CD4-positive, alpha-beta T cell treated with Interleukin-1 beta for 1 hour (primary cell): ENCODE measurements around the gene EGFLAM.
A peak's percentile ranks its signal among the peaks of the same experiment; 100 is the strongest.

ENCODE experiments used
- DNase-seq, 2 donors: peaks; one replicate each; pipeline ENCODE4 v3.0.0-alpha.2; 2020 to 2022

EGFLAM gene

DNA sequence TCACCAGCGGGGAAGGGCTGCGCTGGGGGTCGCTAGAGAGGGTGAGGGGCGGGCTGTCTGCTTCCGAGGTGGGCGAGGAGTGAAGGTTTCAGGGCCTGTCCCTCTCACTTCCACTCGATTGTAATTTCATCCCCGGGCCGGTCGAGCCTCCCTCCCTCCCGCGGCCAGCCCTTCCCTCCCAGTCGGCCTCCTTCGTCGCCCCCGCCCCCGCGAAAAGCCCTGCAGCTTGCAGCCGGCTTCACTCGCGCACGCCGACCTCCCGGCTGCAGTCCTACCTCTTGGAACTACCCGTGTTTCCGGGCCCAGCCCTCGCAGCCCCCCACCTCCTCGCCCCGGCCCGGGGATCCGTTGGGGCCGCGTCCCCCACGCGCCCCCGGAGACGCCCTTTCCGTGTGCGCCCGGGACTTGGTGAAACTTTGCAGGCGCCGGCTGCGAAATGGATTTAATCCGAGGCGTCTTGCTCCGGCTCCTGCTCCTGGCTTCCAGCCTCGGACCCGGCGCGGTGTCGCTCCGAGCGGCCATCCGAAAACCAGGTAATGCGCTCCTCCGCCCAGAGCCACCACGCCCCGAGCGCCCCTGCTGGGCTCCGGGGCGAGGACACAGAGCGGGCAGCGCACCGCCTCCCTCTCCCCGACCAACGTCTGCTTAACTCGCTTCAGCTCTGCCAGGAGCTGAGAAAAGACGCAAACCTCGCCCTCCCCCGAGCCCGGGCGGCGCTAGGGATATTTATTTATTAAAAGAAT lies at the start of gene EGFLAM:
EGFLAM (plus strand) TSS at position 241 of the 743 bp plus-strand sequence; CDS start at position 437, 196 bp downstream.
- no peak for DNase-seq

DNA sequence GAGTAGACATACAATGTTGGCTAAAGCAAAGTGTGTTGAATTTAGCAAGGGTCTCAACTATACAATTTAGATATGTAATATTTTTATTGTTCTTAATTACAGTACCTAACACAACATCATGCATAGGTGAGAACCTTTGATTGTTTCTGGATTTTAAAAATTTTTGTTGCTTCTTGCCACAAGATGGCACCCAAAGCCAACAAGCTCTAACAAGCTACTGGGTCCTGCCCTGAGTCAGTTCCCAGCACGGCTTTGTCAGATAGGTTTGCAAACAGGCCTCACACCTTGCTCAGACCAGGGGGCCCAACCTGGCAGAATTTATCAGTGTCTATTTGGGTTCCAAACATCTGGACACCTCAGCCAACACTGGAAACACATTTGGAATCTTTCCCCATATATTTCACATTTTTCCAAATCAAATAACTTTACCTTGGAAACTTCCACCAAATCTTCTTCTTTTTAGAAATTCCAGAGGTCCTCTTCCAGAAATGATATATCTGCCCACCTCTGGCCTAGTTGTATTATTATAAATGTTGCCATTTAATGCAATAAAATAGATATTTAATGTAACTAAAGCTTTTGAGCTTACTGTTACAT lies 49.5 kb upstream of the EGFLAM start:
- no peak for DNase-seq

DNA sequence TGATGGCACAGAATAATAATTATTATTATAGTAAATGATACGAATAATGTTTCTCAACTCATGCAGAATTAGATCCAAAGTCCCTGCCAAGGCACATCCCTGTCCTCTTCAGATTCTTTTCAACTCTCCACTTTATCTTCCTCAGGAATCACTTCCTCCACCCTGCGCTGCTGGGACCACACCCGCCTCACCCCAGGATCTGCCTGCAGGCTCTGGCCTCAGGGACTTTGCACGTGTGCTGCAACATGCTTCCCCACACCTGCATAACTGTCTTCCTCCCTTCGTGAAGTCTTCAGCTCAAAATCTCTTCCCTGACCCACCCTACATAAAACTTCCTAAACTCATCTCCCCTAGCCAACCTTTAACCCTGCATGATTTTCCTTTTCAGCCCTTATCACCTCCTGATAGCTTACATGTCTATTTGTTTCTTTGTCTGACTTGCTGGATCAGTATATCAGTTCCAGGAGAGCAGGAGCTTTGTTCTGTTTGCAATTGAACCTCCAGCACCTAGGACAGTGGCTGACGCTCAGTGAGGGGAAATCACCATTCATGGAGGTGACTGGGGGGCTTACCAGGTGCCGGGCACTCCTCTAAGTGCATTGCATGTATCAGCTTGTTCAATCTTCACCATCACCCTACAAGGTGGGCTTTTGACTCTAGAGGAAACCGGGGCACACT lies 47.5 kb upstream of the EGFLAM start:
- no peak for DNase-seq

DNA sequence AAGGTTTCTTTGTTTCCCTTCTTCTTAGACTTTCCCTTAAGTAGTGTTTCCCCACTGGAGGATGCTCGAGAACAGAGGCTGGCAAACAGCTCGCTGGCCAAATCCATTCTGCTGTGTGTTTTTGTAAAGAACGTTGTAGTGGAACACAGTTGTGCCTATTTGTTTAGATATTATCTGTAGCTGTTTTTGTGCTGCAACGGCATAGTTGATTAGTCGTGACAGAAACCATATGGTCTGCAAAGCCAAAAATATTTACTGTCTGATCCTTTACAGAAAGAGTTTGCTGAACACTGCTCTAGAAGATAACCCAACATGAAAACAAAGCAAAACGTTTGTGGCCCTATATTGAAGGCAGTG lies 47.0 kb upstream of the EGFLAM start:
- no peak for DNase-seq

DNA sequence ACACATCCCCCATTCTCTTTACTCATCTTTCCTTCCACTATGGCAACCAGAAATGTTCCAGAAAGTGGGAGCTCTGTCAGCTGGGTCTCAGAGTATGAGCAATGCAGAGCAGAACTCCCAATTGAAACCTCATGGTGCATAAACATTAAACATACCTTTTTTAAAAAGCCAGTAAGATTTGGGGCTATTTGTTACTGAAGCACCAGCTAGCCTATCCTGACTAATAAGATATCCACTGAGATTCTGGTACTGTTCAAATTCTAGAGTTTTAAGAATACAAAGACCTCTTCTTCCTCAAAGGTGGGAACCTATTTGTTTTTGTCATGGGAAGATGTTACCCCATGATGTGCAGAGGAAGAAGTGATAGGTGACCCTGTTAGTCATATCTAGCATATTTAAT lies 46.1 kb upstream of the EGFLAM start:
- DNase-seq = no peak

DNA sequence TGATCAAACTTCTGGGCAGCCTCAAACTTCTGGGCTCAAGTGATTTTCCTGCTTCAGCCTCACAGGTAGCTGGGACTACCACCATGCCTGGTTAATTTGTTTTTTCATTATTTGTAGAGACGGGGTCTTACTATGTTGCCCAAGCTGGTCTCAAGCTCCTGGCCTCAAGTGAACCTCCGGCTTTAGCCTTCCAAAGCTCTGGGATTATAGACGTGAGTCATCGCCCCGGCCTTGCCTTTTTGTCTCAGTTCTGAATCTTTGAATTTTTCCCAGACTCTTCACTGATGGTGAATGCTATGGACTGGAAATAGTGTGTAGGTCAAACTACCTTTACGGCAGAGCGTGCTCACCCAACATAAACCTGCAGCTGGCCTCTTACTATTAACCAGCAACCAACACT lies 32.3 kb upstream of the EGFLAM start:
- no peak for DNase-seq

DNA sequence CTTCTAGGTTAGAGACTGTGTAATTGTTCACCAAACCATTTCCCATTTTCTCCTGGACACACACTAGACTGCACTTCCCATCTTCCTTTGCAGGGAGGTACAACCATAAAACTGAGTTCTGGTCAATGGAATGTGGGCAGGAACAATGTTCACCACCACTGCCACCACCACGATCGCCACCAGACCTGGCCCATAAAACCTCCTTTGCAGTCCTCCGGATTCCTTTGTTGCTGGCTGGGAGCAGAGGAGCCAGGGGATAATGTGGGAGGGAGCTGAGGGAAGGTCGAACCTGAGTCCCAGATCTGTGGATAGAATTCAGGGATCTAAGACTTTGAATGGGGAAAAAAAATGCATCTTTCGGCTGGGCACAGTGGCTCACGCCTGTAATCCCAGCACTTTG lies 29.4 kb upstream of the EGFLAM start:
- no peak for DNase-seq

DNA sequence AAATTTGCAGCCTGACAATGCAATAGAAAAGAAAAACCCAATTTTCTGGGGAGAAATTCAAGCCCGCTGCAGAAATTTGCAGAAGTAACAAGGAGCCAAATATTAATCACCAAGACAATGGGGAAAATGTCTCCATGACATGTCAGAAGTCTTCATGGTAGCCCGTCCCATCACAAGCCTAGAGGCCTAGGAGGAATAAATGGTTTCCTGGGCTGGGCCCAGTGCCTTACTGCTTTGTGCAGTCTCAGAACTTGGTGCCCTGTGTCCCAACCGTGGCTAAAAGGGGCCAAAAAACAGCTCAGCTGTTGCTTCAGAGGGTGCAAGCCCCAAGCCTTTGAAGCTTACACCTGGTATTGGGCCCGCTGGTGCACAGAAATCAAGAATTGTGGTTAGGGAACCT lies 23.6 kb upstream of the EGFLAM start:
- DNase-seq = no peak

DNA sequence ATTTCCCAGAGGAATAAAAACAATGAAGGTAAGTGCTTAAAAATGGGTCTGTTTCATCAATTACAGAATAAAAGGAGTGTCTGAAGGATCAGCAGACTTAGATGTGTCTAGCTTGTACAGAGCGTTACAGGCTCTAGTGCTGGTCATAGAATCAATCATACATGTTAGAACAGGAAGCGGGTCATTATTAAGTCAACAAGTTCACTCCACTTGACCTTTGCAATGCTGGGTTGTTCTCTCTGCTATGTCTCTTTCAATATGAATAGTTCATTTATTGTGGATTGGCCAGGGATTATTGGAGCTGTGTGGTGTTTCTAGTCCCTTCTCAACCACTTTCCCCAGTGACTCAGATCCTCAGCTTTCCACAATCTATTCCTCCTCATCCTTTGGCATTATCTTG lies 20.7 kb upstream of the EGFLAM start:
- no peak for DNase-seq

DNA sequence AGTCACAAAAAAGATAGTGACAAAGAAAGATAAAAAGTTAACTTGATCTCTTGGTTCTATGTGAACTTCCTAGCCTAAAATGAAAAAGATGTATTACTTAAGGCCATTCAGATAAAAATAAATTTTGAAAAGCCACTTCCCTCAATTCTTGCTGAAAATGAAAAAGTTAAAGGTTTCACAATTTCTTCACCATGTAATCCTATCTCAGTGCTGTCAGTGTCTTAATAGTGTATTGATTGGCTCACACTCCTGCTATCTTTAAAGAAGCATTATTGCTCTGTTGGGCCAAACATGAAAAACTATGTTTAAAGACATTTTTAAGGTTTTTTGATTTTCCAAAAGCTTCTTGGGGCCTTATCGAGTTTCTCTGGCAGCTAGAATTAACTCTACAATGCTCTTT lies 18.1 kb upstream of the EGFLAM start:
- no peak for DNase-seq

DNA sequence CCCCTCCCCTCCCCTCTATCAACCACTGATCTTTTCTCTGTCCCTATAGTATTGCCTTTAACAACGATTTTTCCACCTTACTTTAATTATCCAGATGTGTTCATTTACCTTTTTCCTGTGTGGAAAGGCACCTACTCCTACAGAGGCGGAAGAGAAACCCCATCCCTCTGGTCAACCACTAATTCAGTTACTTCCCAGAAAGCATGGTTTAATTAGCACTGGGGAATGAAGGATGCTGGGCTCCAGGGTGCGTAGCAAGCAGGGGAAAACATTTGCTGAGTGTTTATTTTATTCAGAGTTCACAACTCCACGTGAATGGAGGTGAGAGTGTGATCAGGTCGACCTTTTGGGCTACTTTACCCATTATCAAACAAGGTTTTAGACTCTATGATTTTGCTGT lies 16.7 kb upstream of the EGFLAM start:
- no peak for DNase-seq

DNA sequence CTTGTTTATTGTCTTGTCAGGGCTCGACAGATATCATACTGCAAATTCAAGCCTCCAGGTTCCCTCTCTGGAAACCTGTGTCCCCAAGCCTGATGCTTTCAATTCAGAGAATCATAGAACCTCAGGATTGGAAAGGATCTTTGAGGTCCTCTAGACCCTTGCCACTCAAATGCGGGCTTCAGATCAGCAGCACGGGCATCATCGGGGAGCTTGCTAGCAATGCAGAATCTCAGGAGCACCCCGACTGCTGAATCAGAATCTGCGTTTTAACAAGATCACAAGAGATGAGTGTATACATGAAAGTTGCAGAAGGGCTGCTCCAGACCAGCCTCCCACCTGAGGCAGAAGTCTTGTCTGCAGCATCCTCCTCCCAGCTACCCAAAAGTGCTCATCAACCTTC lies 13.1 kb upstream of the EGFLAM start:
- DNase-seq = no peak

DNA sequence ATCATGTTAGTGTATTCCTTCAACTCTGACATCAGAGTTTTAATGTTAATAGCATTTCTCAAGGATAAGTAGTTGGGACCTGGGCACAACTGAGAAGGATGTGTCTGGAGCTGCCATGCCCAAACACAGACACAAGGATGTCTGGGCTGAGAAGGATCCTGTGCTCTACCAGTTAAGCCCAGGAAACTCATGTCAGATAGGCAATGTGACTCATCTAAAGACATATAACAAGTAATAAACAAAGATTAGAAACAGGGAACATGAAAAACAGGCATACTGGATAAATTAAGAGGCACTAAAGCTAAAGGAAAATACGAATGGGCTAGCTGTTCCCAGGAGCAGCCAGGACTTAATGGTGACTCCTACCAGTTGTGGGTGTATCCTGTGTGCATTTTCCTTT lies 9.1 kb upstream of the EGFLAM start:
- no peak for DNase-seq

DNA sequence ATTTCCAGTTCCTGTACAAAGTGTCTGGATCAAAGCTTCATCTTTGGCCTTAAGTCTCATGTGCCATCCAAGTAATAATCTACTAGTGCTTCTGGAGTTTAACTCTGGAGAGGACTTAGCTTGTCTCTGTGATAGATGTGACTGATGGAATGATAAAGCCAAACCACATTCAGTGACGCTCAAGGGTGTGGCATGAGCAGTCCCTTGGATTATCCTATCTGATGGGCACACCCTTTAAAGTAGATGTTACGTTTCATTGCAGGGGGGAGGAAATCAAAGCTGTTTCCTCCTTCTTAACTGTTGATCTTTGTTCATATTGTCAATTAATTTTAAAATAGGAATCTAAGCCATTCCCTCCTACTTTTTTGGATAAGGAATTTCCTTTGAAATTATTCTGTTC lies 8.5 kb upstream of the EGFLAM start:
- no peak for DNase-seq

DNA sequence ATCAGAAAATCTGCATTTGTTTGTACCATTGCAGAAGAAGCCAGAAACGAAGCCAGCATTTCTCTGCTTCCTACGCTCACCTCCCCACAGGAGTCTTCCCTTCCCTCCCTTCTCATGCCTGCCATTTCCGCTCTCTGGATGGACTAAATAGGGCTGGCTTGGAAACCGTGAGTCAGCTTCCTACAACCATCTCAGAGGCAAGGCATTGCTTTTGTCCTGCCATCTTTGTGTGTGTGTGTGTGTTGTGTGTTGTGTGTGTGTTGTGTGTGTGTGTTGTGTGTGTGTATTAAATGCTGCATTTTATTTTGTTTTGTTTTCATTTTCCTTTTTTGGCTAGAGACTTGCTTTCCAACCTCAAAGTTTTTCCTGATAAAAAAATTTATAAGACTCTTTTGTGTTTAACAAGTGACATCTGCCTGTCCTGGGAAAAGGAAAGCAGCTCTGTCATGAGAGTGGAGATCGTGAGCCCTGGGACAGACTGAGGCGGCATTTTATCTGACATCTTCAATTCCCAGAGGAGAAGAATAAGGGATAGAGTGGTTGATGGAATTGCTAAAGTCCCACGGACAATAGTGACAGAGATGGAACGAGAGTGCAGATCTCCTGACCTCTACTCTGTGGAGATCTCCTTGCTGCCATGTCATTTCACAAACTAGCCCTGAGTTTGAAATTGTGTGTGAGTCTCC lies 7.5 kb upstream of the EGFLAM start:
- DNase-seq = no peak

DNA sequence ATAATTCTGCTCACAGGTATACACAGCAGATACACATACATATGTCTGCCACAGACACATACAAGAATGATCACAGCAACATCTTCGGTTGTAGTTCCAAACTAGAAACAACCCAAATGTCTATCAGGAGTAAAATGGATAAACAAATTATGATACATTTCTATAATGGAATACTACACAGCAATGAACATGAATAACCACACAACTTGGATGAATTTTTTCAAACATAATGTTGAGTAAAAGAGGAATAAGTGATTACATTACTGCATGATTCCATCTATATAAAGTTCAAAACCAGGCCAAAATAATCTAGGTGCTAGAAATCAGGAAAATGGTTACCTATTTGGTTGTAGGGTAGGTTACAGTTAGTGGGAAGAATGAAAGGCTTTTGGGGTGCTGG lies 4.6 kb upstream of the EGFLAM start:
- no peak for DNase-seq

DNA sequence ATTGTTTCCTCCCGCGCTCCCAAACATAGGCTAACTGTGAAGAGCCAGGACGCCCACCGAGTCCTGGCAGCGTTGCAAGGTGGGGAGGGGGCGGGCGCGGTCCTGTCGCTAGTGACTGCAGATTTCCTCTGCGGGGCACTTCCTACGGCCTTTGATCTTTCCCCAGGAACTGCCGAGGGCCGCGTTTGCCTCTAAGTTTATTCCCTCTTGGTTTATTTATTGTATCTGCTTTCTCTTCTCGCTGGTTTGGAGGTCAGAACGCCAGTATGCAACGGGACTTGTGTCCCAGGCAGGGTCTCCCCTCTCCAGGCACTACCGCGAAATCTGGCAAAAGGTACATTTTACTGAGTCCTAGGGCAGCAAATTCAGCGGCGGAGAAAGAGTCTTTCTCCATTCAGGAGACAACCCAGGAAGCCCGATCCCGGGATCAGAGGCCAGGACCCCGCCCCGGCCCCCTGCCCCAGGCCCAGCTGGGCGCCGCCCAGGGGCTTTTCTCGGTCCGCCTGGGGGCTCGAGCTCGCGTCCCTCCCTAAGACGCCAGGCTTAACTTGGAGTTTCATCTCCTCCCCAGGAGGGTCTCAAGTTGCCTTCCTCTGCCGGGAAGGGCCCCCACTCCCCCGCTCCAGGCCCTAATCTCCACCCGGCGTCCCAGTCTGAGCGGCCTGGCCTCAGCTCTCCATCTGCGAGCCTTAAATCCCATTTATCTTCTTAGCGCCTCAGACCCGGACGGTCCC lies 884 bp upstream of the EGFLAM start:
- no peak for DNase-seq

DNA sequence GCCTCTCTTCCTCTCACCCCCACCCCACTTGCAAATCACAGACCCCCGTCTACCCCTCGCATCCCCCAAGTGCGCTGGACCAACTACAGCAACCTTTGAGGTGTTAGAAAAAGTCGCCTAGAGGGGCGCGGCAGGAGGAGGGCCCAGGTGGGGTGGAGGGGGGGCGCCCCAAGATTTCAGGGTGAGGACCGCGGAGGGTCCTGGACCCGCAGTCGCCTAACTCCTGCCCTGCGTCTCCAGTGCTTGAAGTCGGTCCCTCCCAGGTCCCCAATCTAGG lies 379 bp upstream of the EGFLAM start:
- DNase-seq = no peak

DNA sequence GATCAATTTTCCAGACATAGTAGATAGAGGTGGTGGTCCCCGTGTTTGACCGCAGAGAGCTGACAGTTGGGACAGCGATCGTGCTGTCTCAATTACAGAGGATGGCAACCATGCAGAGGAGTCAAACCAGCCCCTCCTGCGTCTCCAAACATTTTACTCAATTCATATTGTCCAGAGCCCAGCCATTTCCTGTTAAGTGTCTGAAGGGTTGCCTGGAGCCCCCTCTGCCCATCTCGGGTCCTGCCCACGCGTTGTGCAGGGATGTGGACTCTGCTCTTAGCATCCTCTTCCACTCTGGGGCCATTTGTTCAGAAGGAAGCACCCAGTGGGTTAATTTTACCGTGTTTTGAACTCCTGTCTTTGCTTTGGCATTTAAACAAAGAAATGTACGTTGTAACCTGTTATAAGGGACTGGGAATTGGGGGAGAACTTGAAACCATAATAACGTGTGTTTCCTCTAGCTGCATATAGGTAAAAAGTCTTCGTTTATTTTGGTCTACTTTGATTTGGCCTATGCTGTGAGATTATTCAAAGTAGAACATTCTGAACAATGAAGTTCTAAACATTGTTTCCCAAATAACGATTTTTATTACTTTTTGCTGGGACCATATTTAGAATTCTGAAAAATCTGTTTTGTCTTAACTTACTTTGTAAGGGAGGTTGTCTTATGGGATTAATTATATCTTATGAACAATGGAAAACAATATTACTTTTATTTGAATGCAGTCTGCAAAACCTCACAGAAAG lies 876 bp downstream of the EGFLAM start:
- no peak for DNase-seq

DNA sequence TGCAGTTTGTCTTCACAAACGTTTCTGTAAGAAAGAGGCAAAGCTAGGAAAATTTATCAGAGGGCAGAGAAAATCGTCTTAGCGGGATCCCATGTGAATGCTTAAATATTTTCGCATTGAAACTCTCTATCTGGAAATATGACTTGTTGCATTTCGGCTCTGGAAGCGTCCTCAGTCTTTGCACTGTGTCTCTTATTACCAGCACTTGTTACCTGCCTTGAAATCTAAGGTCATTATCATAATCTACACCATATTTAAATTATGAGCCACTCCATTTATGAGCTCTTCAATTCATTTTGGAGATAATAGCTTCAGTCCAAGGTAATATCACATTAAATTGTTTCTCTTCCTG lies 1.4 kb downstream of the EGFLAM start:
- no peak for DNase-seq

DNA sequence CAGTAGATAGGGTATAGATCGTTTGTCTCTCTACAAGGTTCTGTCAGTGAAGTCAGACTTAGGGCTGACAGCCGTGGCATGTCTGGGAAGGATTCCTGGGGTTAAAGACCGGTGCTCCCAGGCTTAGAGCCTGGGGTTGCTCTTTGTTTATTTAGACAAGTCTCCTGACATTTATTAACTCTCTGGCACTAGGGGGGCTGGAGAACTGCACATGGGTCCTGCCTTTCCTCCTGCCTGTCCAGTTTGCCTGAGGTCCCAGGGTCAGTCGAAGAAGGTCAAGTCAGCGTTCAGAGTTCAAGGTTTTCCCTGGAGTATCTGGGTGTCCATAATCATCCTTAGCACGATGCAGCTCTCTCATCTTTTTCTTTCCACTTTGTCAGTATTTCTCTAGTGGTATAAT lies 5.6 kb downstream of the EGFLAM start:
- DNase-seq = no peak

DNA sequence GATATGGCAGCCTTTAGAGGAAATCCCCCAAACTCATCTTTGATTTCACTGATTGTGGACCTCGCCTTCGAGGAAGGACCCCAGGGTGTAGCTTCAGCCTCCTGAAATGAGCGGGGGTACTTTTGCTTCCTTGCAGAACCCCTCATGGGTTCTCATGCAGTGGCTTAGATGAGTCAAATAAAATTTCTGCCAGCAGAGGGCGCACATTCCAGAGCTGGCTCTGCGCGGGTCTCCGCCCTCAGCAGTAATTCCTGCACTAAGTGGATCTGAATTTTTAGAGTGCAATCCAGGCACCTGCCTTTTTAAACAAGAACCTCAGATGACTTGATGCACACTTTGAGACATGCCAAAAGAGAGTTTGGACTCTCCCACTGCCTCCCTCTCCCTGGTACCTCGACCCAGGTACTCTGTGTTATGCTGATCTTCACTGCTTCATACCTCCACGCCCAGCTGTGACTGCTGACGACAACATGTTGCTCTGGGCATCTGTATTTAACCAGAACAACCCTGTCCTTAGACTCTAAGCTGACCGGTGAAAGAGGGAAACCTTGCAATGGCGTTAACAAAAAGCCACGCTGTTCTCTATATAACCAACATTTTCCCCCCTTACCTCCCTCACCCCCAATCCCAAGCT lies 7.3 kb downstream of the EGFLAM start:
- DNase-seq = peak; percentile 6 to 21
